Heart right ventricle (tissue), 16 donors: Measurements from ENCODE around the gene NPTXR. TPM values are rescaled to one million over a fixed set of nuclear protein-coding genes. Genes with fewer than 3 reads are reported as not detected.

Source experiments
- ATAC-seq, 8 donors: fragments of 200-7000 bp; cut with Tn5 transposase; one replicate each; pipeline ENCODE4 v1.9.1; 2020; ENCODE audit warnings: mild to moderate bottlenecking in 8 of 8, moderate library complexity in 8 of 8, moderate number of reproducible peaks in 1 of 8
- DNase-seq, 2 donors: peaks; one replicate each; pipeline ENCODE4 v3.0.0-alpha.2; 2020
- H3K27ac ChIP-seq, 10 donors: fragments of 200-600 bp; sonication (generic) in 2 of 10; one replicate each; pipeline versions ENCODE4 v1.5.0 to v1.8.0; 2020 to 2022; ENCODE audit warnings: mild to moderate bottlenecking in 3 of 10
- H3K27me3 ChIP-seq, 7 donors: fragments of 200-600 bp; one replicate each; pipeline ENCODE4 v1.8.0; 2021 to 2022; ENCODE audit warnings: mild to moderate bottlenecking in 2 of 7
- H3K36me3 ChIP-seq, 9 donors: fragments of 200-600 bp; sonication (generic) in 1 of 9; one replicate each; pipeline versions ENCODE4 v1.5.0 to v1.8.0; 2020 to 2022; ENCODE audit warnings: mild to moderate bottlenecking in 2 of 9
- H3K4me1 ChIP-seq, 9 donors: fragments of 200-600 bp; sonication (generic) in 1 of 9; one replicate each; pipeline versions ENCODE4 v1.5.0 to v1.8.0; 2020 to 2022; ENCODE audit warnings: mild to moderate bottlenecking in 4 of 9
- H3K4me3 ChIP-seq, 10 donors: fragments of 200-600 bp; sonication (generic) in 2 of 10; one replicate each; pipeline versions ENCODE4 v1.5.0 to v1.8.0; 2020 to 2022; ENCODE audit warnings: mild to moderate bottlenecking in 7 of 10, moderate library complexity in 2 of 10
- H3K9me3 ChIP-seq, 11 donors: fragments of 200-600 bp in 10 of 11; sonication (generic) in 2 of 11; one replicate each; pipeline versions ENCODE4 v1.5.0 to v1.8.0; 2013 to 2022; ENCODE audit warnings: mild to moderate bottlenecking in 2 of 11, control low read depth in 1 of 11, moderate library complexity in 1 of 11
- WGBS, 2 donors: extraction: QIAGEN DNeasy Blood & Tissue Kit; methylation state at CpG; one replicate each; pipeline ENCODE4 v1.1.7; 2013; ENCODE audit warnings: inconsistent platforms in 1 of 2; 5-methylcytosine and 5-hydroxymethylcytosine counted together
- intact Hi-C, 10 donors: fragments of 100-400 bp; cut with DNase I; formaldehyde crosslinking; loops; one replicate each; pipeline versions ENCODE4 v1.11.1 to v1.14.2; 2022
- polyA plus RNA-seq, 2 donors: library from polyadenylated mRNA; stranded (reverse); fragments of 200-250 nt; gene quantifications; one replicate each; pipeline ENCODE4 v1.2.3, GENCODE V29; 2013
- total RNA-seq, 10 donors: library from RNA; stranded (reverse); fragmentation: NEBNext Ultra II Directional in 3 of 10; extraction: Animal tissue kit (Norgen Biotek cat#: 25700) in 3 of 10; gene quantifications; one replicate each; pipeline versions ENCODE4 v1.2.1 to v1.2.4, GENCODE V29; 2021 to 2023
- TF ChIP-seq, protein P1 (sequence below), 9 donors: fragments of 200-600 bp; sonication (generic) in 2 of 9; IDR thresholded peaks; one replicate each; pipeline versions ENCODE4 v1.5.0 to v1.8.0; 2021 to 2022; ENCODE audit warnings: antibody characterized with exemption in 9 of 9, mild to moderate bottlenecking in 5 of 9, moderate library complexity in 1 of 9
- donor health status: Arrhythmogenic right ventricular cardiomyopathy.
- donor health status: ischemic (EF 13 %, LVEDD 7.1; RV severe dilation, severe dysfunction).
- donor health status: healthy with polysubstance abuse.
- donor health status: DM: no; HTN: yes; CAD: no.
- donor health status: DM: no; HTN: no; CAD: no.
- donor health status: ischemic (EF 25% LVEDD 6.9; RV normal size, moderate dysfunction).
- donor health status: ischemic (EF 25% LVEDD 5.7; RV mildly dilated, moderate dysfunction).
- donor health status: healthy.
- donor health status: DM: yes; HTN: yes; CAD: no.
- donor health status: Ischemic cardiomyopathy.
- donor health status: ischemic (EF 35%, LVEDD 5.7; RV mildly dilated, moderate dysfunction).
- donor health status: nonischemic (EF 11% LVEDD 7.7; RV severe dilation, severe dysfunction).
- donor health status: DM: yes; HTN: yes; CAD: no.
- donor health status: PGD.
- donor health status: ischemic (EF 29% LVEDD 5.4; RV normal size, mild dysfunction).
- donor health status: nonischemic (EF 23%, LVEDD 6.1; RV moderate dilation, normal function).

The NPTXR gene
- total and polyA plus RNA-seq, 12 donors: 8.6 to 32.9 (median 21.4) TPM

DNA sequence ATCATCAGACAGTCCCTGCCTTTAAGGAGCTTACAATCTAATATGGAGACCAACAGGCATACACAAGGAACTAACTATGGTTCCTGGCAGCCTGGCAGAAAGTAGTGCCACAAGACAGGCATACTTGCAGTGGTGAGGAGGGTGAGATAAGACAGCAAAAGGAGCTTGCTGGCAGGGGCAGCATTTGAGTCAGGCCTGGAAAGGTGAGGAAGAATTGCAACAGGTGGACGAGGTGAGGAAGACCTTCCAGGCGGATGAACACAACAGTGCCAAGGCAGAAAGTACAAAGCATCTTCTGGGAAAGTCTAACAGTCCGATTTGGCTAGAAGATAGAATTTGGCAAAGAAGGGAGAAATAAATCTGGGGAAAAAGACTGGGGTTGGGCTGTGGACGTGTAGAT, 54.2 kb downstream of the NPTXR start:
- intact Hi-C loops: loop anchor here in 3 of 10 donors (5.0 to 10.0 kb wide), 2 partner anchors 53 to 525 kb away; partner anchors contain the start of genes NPTXR (in 2 of the 3) and RPL3 (in 1 of the 3)
- Histone ChIP-seq H3K4me3 (no peak overlapping the region), H3K9me3 (no peaks in the 10 kb centered on the region), H3K27ac (peak overlapping the region in 8 of 10 donors; percentile 79 to 92 (median 85)), H3K4me1 (peaks cover 24 to 65% (median 53%) of the 10 kb centered on the region in 9 donors), H3K36me3 (peaks cover 0 to 24% (median 0%) of the 10 kb centered on the region in 9 donors), H3K27me3 (no peaks in the 10 kb centered on the region)
- no peak for ATAC-seq
- WGBS, 2 donors: 93 to 96% methylated on average over 4 of the region's 4 CpGs
- TF ChIP-seq, protein P1, sequence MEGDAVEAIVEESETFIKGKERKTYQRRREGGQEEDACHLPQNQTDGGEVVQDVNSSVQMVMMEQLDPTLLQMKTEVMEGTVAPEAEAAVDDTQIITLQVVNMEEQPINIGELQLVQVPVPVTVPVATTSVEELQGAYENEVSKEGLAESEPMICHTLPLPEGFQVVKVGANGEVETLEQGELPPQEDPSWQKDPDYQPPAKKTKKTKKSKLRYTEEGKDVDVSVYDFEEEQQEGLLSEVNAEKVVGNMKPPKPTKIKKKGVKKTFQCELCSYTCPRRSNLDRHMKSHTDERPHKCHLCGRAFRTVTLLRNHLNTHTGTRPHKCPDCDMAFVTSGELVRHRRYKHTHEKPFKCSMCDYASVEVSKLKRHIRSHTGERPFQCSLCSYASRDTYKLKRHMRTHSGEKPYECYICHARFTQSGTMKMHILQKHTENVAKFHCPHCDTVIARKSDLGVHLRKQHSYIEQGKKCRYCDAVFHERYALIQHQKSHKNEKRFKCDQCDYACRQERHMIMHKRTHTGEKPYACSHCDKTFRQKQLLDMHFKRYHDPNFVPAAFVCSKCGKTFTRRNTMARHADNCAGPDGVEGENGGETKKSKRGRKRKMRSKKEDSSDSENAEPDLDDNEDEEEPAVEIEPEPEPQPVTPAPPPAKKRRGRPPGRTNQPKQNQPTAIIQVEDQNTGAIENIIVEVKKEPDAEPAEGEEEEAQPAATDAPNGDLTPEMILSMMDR (IDR thresholded peaks at IDR 0.05): no peak
- DNase-seq: no peak

DNA sequence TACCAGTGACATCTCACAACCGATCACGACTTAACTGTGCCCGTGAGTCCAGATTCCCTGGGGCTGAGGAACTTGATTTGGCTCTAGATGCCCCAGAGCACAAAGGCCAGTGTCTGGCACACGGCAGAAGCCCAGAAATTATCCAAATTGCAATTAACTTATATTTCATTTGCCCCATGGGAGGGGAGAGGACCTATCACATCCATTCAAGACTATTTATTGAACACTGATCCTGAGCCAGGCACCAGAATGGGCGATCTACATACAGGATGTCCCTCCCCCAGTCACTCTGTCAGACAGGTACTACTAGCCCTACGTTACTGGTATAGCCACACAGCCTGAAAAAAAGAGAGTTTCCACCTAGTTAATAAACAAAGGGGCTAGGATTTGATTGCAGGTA, 55.0 kb downstream of the NPTXR start:
- Histone ChIP-seq H3K27me3 (no peaks in the 10 kb centered on the region), H3K4me1 (peaks cover 24 to 68% (median 48%) of the 10 kb centered on the region in 9 donors), H3K36me3 (peaks cover 0 to 24% (median 0%) of the 10 kb centered on the region in 9 donors), H3K4me3 (no peak overlapping the region), H3K27ac (peak overlapping the region; percentile 79 to 92 (median 84)), H3K9me3 (no peaks in the 10 kb centered on the region)
- WGBS, 2 donors: 33 to 39% methylated on average over 6 of the region's 6 CpGs
- DNase-seq: no peak
- no peak for ATAC-seq
- TF ChIP-seq, protein P1 (IDR thresholded peaks at IDR 0.05): no peak
- intact Hi-C loops: loop anchor here in 2 of 10 donors (5.0 to 10.0 kb wide), 2 partner anchors 53 to 526 kb away; partner anchors contain the start of genes NPTXR (in 1 of the 2) and RPL3 (in 1 of the 2)

DNA sequence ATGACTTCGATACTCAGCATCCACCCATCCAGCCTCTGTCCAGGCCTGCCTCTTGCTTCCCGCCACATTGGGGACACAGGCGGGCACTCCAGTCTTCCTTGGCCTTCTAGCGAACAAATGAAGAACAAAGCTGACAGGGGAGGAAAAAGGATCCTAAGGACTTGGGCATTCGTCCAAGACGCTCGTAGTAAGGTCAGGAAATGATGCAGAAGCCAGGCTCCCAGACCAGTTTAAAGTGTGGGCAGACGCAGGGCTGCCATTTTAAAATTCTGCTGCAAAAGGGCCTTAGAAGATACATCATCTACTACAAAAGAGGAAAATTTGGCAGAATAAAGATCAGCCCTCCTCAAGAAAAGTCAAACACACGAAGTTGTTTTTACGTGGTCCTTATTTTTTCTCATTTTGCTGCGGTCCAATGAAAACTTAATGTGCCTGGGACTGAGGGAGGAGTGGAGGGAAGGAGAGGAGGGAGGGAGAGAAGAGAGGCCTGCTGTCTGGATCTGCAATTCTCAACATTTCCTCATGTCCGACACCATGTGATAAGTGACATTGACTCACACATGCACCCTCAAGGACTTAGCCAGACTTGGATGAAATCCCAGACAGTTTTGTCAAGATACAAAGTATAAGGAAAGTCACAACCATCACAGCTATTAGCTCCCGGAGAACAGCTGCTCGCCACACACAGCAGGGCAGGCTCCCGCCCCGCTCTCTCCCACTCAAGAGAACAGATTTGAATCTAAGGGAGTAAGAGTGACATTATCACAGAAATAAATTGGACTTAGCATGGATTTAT, 55.6 kb downstream of the NPTXR start:
- Histone ChIP-seq H3K27me3 (no peaks in the 10 kb centered on the region), H3K27ac (peak overlapping the region; percentile 79 to 92 (median 84)), H3K4me3 (no peak overlapping the region), H3K4me1 (peaks cover 24 to 70% (median 46%) of the 10 kb centered on the region in 9 donors), H3K36me3 (peaks cover 0 to 24% (median 0%) of the 10 kb centered on the region in 9 donors), H3K9me3 (no peaks in the 10 kb centered on the region)
- 22 to 28% methylated on average over 16 of the region's 16 CpGs for WGBS, 2 donors
- DNase-seq: peak; percentile 42 to 72
- TF ChIP-seq, protein P1 (IDR thresholded peaks at IDR 0.05): no peak
- intact Hi-C loops: loop anchor here in 2 of 10 donors (5.0 to 10.0 kb wide), 2 partner anchors 54 to 527 kb away; partner anchors contain the start of genes NPTXR (in 1 of the 2) and RPL3 (in 1 of the 2)
- ATAC-seq: peak; percentile 76 to 91 (median 81)

GRCh38 chr22:38786631-38787030, 57.2 kb downstream of the NPTXR start:
- Histone ChIP-seq H3K4me3 (no peak overlapping the region), H3K27me3 (no peaks in the 10 kb centered on the region), H3K4me1 (peaks cover 27 to 78% (median 59%) of the 10 kb centered on the region in 9 donors), H3K9me3 (no peaks in the 10 kb centered on the region), H3K27ac (peak overlapping the region; percentile 68 to 92 (median 83)), H3K36me3 (peaks cover 0 to 33% (median 0%) of the 10 kb centered on the region in 9 donors)
- no peak for DNase-seq
- 71 to 76% methylated on average over 3 of the region's 3 CpGs for WGBS, 2 donors
- TF ChIP-seq, protein P1 (IDR thresholded peaks at IDR 0.05): no peak
- intact Hi-C loops: loop anchor here in 2 of 10 donors (5.0 to 10.0 kb wide), 2 partner anchors 56 to 528 kb away; partner anchors contain the start of genes NPTXR (in 1 of the 2) and RPL3 (in 1 of the 2)
- peak in 1 of 8 donors; percentile 8 for ATAC-seq
